Measurements from ENCODE around the gene FIGN. TPM values are rescaled to one million over a fixed set of nuclear protein-coding genes. Genes with fewer than 3 reads are reported as not detected.

FIGN gene
- total and polyA plus RNA-seq, 9 of the 15 experiments (the other 6 are each of a cell fraction or from before 2014, with no cell fraction given): 0.02 TPM; not detected in 8

GRCh38 chr2:163734881-163735684 is 725 bp downstream of the FIGN start:
- Histone ChIP-seq H3K27me3 (ENCODE audit: control insufficient read depth in 2 of 2, insufficient read depth in 2 of 2, low read length in 2 of 2) (no peaks in the 10 kb centered on the region), H3K9me1 (ENCODE audit: control insufficient read depth, insufficient read depth, low read length) (no peaks in the 10 kb centered on the region), H3K36me3 (ENCODE audit: control insufficient read depth, insufficient read depth, low read length) (no peaks in the 10 kb centered on the region), H2AFZ (ENCODE audit: low read depth, low read length) (no peak overlapping the region), H3K9me3 (replicated peaks; ENCODE audit: control insufficient read depth, insufficient read depth, low read depth, low read length) (no peaks in the 10 kb centered on the region), H3K4me1 (replicated peaks in 1 of 2; ENCODE audit: control insufficient read depth in 2 of 2, insufficient read depth in 2 of 2, low read length in 2 of 2) (no peaks in the 10 kb centered on the region), H4K20me1 (replicated peaks; ENCODE audit: control insufficient read depth, insufficient read depth, low read length) (no peaks in the 10 kb centered on the region), H3K9ac (ENCODE audit: insufficient read depth in 1 of 2, low read depth in 2 of 2, low read length in 2 of 2) (no peak overlapping the region), H3K27ac (ENCODE audit: extremely low read depth, low read depth, low read length) (no peak overlapping the region), H3K79me2 (ENCODE audit: control insufficient read depth, insufficient read depth, low read length) (no peaks in the 10 kb centered on the region), H3K4me3 (no peak overlapping the region), H3K4me2 (ENCODE audit: insufficient read depth, low read length) (no peak overlapping the region)
- in situ Hi-C loops (cut with MboI) (no loop called here), intact Hi-C loops (cut with micrococcal nuclease) (no loop called here)
- POLR2A ChIA-PET: no interaction called here
- ATAC-seq (no peak), DNase-seq (ENCODE audit: extremely low read depth in 1 of 4, low spot score in 3 of 4) (no peak), FAIRE-seq (no peak)
- WGBS (ENCODE audit: insufficient coverage, low coverage, missing lambda C conversion rate): 2% methylated on average over 16 of the region's 16 CpGs
- no TSS peak for BruUV-seq (replicated peaks)
- CTCF ChIA-PET (ENCODE audit: low intra/inter-chr PET ratio): no interaction called here
- TF ChIP-seq NR2C1 (IDR thresholded peaks at IDR 0.05): no peak
- no peak for TF ChIP-seq NR2C1 (tag; IDR thresholded peaks at IDR 0.05)
- TF ChIP-seq TRIM25 (IDR thresholded peaks at IDR 0.05; ENCODE audit: borderline replicate concordance): no peak
- TF ChIP-seq ZNF717 (CRISPR knock-in tag; IDR thresholded peaks at IDR 0.05): no peak
- no peak for TF ChIP-seq ZNF639 (CRISPR knock-in tag; conservative IDR thresholded peaks at IDR 0.05 in 1 of 2, IDR thresholded peaks at IDR 0.05 in 1 of 2)
- TF ChIP-seq YY1 (IDR thresholded peaks at IDR 0.05; ENCODE audit: borderline replicate concordance in 1 of 3, control insufficient read depth in 1 of 3, extremely low read depth in 1 of 3, insufficient read depth in 3 of 3, insufficient read length in 1 of 3, insufficient replicate concordance in 2 of 3, low read depth in 1 of 3, low read length in 2 of 3): no peak
- no peak for TF ChIP-seq E2F6 (IDR thresholded peaks at IDR 0.05; ENCODE audit: borderline replicate concordance in 1 of 2, extremely low read depth in 1 of 2, insufficient read depth in 1 of 2, insufficient read length in 1 of 2, low read depth in 1 of 2, low read length in 1 of 2, poor library complexity in 1 of 2, severe bottlenecking in 1 of 2)
- TF ChIP-seq SRSF3 (IDR thresholded peaks at IDR 0.05; ENCODE audit: insufficient read depth, low read length): no peak
- TF ChIP-seq ILF3 (IDR thresholded peaks at IDR 0.05; ENCODE audit: borderline replicate concordance): no peak
- no peak for TF ChIP-seq PYGO2 (tag; IDR thresholded peaks at IDR 0.05)

All from K562 (cell line).